DMS79 (cell line): ENCODE data around the gene RANBP17.

Source experiments
- DNase-seq: peaks from one replicate; lab custom pipeline; 2025; lab: John Stamatoyannopoulos, UW

Gene RANBP17

GRCh38 chr5:171317230-171317629, 455.4 kb downstream of the RANBP17 start:
- no peak for DNase-seq

GRCh38 chr5:171318026-171318425, 456.2 kb downstream of the RANBP17 start:
- no peak for DNase-seq

- no peak for DNase-seq
These were observed 459.6 kb downstream of the RANBP17 start for GRCh38 chr5:171321447-171321846.

GRCh38 chr5:171322527-171322926, 460.7 kb downstream of the RANBP17 start:
- DNase-seq: no peak

- DNase-seq: no peak
These were observed 461.2 kb downstream of the RANBP17 start for GRCh38 chr5:171323007-171323406.

- DNase-seq: no peak
These were observed 462.2 kb downstream of the RANBP17 start for GRCh38 chr5:171323806-171324632.

GRCh38 chr5:171330021-171330420, 468.2 kb downstream of the RANBP17 start:
- DNase-seq: no peak

- no peak for DNase-seq
These were observed 473.8 kb downstream of the RANBP17 start for GRCh38 chr5:171335616-171336015.

- DNase-seq: peak; percentile 37
These were observed 474.8 kb downstream of the RANBP17 start for GRCh38 chr5:171336521-171337209.

GRCh38 chr5:171337210-171337569, 475.4 kb downstream of the RANBP17 start:
- DNase-seq: no peak

- DNase-seq: no peak
These were observed 478.2 kb downstream of the RANBP17 start for GRCh38 chr5:171340042-171340441.

GRCh38 chr5:171340491-171340890, 478.7 kb downstream of the RANBP17 start:
- DNase-seq: no peak

GRCh38 chr5:171342362-171343111, 480.7 kb downstream of the RANBP17 start:
- DNase-seq: peak; percentile 2

GRCh38 chr5:171344936-171345608, 483.3 kb downstream of the RANBP17 start:
- DNase-seq: no peak
